ENCODE data around the gene CNIH2. TPM values are rescaled to one million over a fixed set of nuclear protein-coding genes. Genes with fewer than 3 reads are reported as not detected.

Gene CNIH2
- under 1 TPM in 1 of 4 donors, not detected in 3; 0.41 TPM for total RNA-seq

GRCh38 chr11:66277471-66278362 lies at the start of gene CNIH2:
CNIH2 (plus strand) TSS chr11:66278175; CDS start chr11:66278457, 282 bp downstream.
- H3K4me3 ChIP-seq, result peak within 1 kb of the TSS; percentile 20 to 38 (median 28)
- in situ Hi-C loops (cut with MboI; ENCODE audit: low pct_ligation_motif_present in 1 of 4, low pct_unique_long_range_greater_than_20kb in 1 of 4, low sequenced_read_pairs in 3 of 4), result no loop called here
- H3K27me3 ChIP-seq, result no peaks in the 10 kb centered on the region
- H3K9me3 ChIP-seq, result no peaks in the 10 kb centered on the region
- peak; percentile 47 for DNase-seq
- H3K4me1 ChIP-seq, result peaks cover 7 to 19% (median 16%) of the 10 kb centered on the region in 4 donors
- peaks cover 0 to 30% (median 15%) of the 10 kb centered on the region in 4 donors for H3K36me3 ChIP-seq
- TF ChIP-seq POLR2AphosphoS5 (IDR thresholded peaks at IDR 0.05) (peak in 2 of 3 donors; percentile 14 to 36), POLR2A (IDR thresholded peaks at IDR 0.05) (no peak)
- intact Hi-C loops (cut with DNase I; ENCODE audit: low total_unique reads), result no loop called here
- peak within 1 kb of the TSS; percentile 1 to 56 (median 46) for H3K27ac ChIP-seq
- WGBS, 2 donors (ENCODE audit: low coverage in 1 of 2), result 24 to 33% methylated on average over 1 to 15 of the region's 84 CpGs

DNA sequence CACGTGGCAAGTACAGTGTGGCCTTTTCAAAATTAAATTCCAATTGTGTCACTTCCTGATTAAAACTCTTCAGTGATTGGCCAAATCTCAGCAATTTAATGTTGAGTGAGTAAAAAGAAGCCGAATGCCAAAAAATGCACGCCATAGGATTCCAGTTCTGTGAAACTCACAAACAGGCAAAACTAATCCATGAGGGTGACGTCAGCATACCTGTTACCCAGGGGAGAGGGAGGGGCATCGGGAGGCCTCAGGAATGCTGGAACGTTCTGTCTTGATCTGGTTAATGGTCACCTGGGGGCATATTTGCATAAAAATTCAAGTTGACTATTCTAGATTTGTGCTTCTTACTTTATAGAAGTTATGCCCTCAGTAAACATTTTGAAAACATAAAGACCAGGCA lies 49.5 kb upstream of the CNIH2 start:
- 83 to 98% methylated on average over 6 of the region's 6 CpGs for WGBS, 2 donors (ENCODE audit: low coverage in 1 of 2)
- H3K9me3 ChIP-seq, result no peaks in the 10 kb centered on the region
- H3K36me3 ChIP-seq, result peaks cover 0 to 10% (median 0%) of the 10 kb centered on the region in 4 donors
- H3K4me1 ChIP-seq, result no peaks in the 10 kb centered on the region
- no peak overlapping the region for H3K27ac ChIP-seq
- TF ChIP-seq POLR2A (IDR thresholded peaks at IDR 0.05) (no peak), POLR2AphosphoS5 (IDR thresholded peaks at IDR 0.05) (no peak), EP300 (IDR thresholded peaks at IDR 0.05; ENCODE audit: low read depth) (no peak)
- no peak overlapping the region for H3K4me3 ChIP-seq
- DNase-seq, result no peak
- no peaks in the 10 kb centered on the region for H3K27me3 ChIP-seq
- intact Hi-C loops (cut with DNase I; ENCODE audit: low total_unique reads), result loop anchor here (10.0 kb wide), 1 partner anchor 56 kb away; the partner anchor contains the start of gene YIF1A
- in situ Hi-C loops (cut with MboI; ENCODE audit: low pct_ligation_motif_present in 1 of 4, low pct_unique_long_range_greater_than_20kb in 1 of 4, low sequenced_read_pairs in 3 of 4), result loop anchor here in 1 of 4 donors (10.0 kb wide), 1 partner anchor 56 kb away; the partner anchor contains the start of gene YIF1A

GRCh38 chr11:66230156-66230555 lies 47.8 kb upstream of the CNIH2 start:
- DNase-seq, result no peak
- Histone ChIP-seq H3K9me3 (no peaks in the 10 kb centered on the region), H3K27me3 (no peaks in the 10 kb centered on the region), H3K36me3 (peaks cover 0 to 10% (median 0%) of the 10 kb centered on the region in 4 donors), H3K27ac (no peak overlapping the region), H3K4me3 (no peak overlapping the region), H3K4me1 (no peaks in the 10 kb centered on the region)
- 87 to 100% methylated on average over 1 to 6 of the region's 6 CpGs for WGBS, 2 donors (ENCODE audit: low coverage in 1 of 2)
- intact Hi-C loops (cut with DNase I; ENCODE audit: low total_unique reads) (no loop called here), in situ Hi-C loops (cut with MboI; ENCODE audit: low pct_ligation_motif_present in 1 of 4, low pct_unique_long_range_greater_than_20kb in 1 of 4, low sequenced_read_pairs in 3 of 4) (no loop called here)
- no peak for TF ChIP-seq EP300 (IDR thresholded peaks at IDR 0.05; ENCODE audit: low read depth)
- no peak for TF ChIP-seq POLR2A (IDR thresholded peaks at IDR 0.05)
- TF ChIP-seq CTCF (IDR thresholded peaks at IDR 0.05), result no peak
- TF ChIP-seq POLR2AphosphoS5 (IDR thresholded peaks at IDR 0.05), result no peak

GRCh38 chr11:66230978-66231377 lies 47.0 kb upstream of the CNIH2 start:
- no peak overlapping the region for H3K27ac ChIP-seq
- TF ChIP-seq CTCF (IDR thresholded peaks at IDR 0.05) (no peak), POLR2A (IDR thresholded peaks at IDR 0.05) (no peak), POLR2AphosphoS5 (IDR thresholded peaks at IDR 0.05) (no peak), EP300 (IDR thresholded peaks at IDR 0.05; ENCODE audit: low read depth) (no peak)
- H3K4me1 ChIP-seq, result no peaks in the 10 kb centered on the region
- 80 to 93% methylated on average over 2 to 14 of the region's 14 CpGs for WGBS, 2 donors (ENCODE audit: low coverage in 1 of 2)
- H3K4me3 ChIP-seq, result no peak overlapping the region
- H3K27me3 ChIP-seq, result no peaks in the 10 kb centered on the region
- H3K9me3 ChIP-seq, result no peaks in the 10 kb centered on the region
- in situ Hi-C loops (cut with MboI; ENCODE audit: low pct_ligation_motif_present in 1 of 4, low pct_unique_long_range_greater_than_20kb in 1 of 4, low sequenced_read_pairs in 3 of 4) (no loop called here), intact Hi-C loops (cut with DNase I; ENCODE audit: low total_unique reads) (no loop called here)
- peaks cover 0 to 10% (median 0%) of the 10 kb centered on the region in 4 donors for H3K36me3 ChIP-seq
- no peak for DNase-seq

GRCh38 chr11:66231561-66231960 lies 46.4 kb upstream of the CNIH2 start:
- in situ Hi-C loops (cut with MboI; ENCODE audit: low pct_ligation_motif_present in 1 of 4, low pct_unique_long_range_greater_than_20kb in 1 of 4, low sequenced_read_pairs in 3 of 4), result no loop called here
- intact Hi-C loops (cut with DNase I; ENCODE audit: low total_unique reads), result no loop called here
- TF ChIP-seq POLR2AphosphoS5 (IDR thresholded peaks at IDR 0.05) (no peak), POLR2A (IDR thresholded peaks at IDR 0.05) (no peak), EP300 (IDR thresholded peaks at IDR 0.05; ENCODE audit: low read depth) (no peak), CTCF (IDR thresholded peaks at IDR 0.05) (no peak)

More at GRCh38 chr11:66231561-66231960, 46.4 kb upstream of the CNIH2 start:
- H3K9me3 ChIP-seq, result no peaks in the 10 kb centered on the region
- DNase-seq, result no peak
- no peaks in the 10 kb centered on the region for H3K27me3 ChIP-seq
- 85 to 93% methylated on average over 7 of the region's 7 CpGs for WGBS, 2 donors (ENCODE audit: low coverage in 1 of 2)
- no peaks in the 10 kb centered on the region for H3K4me1 ChIP-seq
- H3K36me3 ChIP-seq, result peaks cover 0 to 10% (median 0%) of the 10 kb centered on the region in 4 donors
- H3K27ac ChIP-seq, result no peak overlapping the region
- no peak overlapping the region for H3K4me3 ChIP-seq
